GM18951 (cell line): ENCODE measurements around the gene CNTNAP5.

Experiments used
- POLR2A ChIP-seq: IDR thresholded peaks from 4 replicates; pipeline ENCODE4 v1.6.1; 2011; ENCODE audit warnings: mild to moderate bottlenecking; ENCODE audit not compliant: insufficient read length, insufficient read depth; ENCODE audit errors: extremely low read depth
- in situ Hi-C: fragments of 300-500 bp; cut with MboI; formaldehyde crosslinking; loops from one replicate; pipeline ENCODE4 v1.12.0; 2022; ENCODE audit warnings: low sequenced_read_pairs, mixed read lengths, inconsistent platforms; ENCODE audit not compliant: unreplicated experiment

The CNTNAP5 gene

GRCh38 chr2:124213977-124214587 lies 189.0 kb downstream of the CNTNAP5 start:
- in situ Hi-C loops = no loop called here
- TF ChIP-seq POLR2A = no peak

GRCh38 chr2:124246170-124246569 lies 221.1 kb downstream of the CNTNAP5 start:
- no peak for TF ChIP-seq POLR2A
- in situ Hi-C loops = no loop called here

- in situ Hi-C loops = no loop called here
- TF ChIP-seq POLR2A = no peak
Observed at GRCh38 chr2:124248386-124248785, 223.3 kb downstream of the CNTNAP5 start.

- in situ Hi-C loops = no loop called here
- no peak for TF ChIP-seq POLR2A
Observed at GRCh38 chr2:124250433-124250832, 225.3 kb downstream of the CNTNAP5 start.

GRCh38 chr2:124254621-124255020 lies 229.5 kb downstream of the CNTNAP5 start:
- TF ChIP-seq POLR2A = no peak

GRCh38 chr2:124257120-124257519 lies 232.0 kb downstream of the CNTNAP5 start:
- in situ Hi-C loops = no loop called here
- TF ChIP-seq POLR2A = no peak

More at GRCh38 chr2:124254621-124255020, 229.5 kb downstream of the CNTNAP5 start:
- in situ Hi-C loops = no loop called here

- in situ Hi-C loops = no loop called here
- no peak for TF ChIP-seq POLR2A
Observed at GRCh38 chr2:124258140-124258880, 233.2 kb downstream of the CNTNAP5 start.

GRCh38 chr2:124261456-124261855 lies 236.4 kb downstream of the CNTNAP5 start:
- in situ Hi-C loops = no loop called here
- TF ChIP-seq POLR2A = no peak

- in situ Hi-C loops = no loop called here
- TF ChIP-seq POLR2A = no peak
Observed at GRCh38 chr2:124264551-124265091, 239.5 kb downstream of the CNTNAP5 start.

GRCh38 chr2:124267794-124268193 lies 242.7 kb downstream of the CNTNAP5 start:
- in situ Hi-C loops = no loop called here
- no peak for TF ChIP-seq POLR2A

GRCh38 chr2:124269348-124269747 lies 244.3 kb downstream of the CNTNAP5 start:
- TF ChIP-seq POLR2A = no peak
- in situ Hi-C loops = no loop called here

- in situ Hi-C loops = no loop called here
- no peak for TF ChIP-seq POLR2A
Observed at GRCh38 chr2:124272261-124272841, 247.3 kb downstream of the CNTNAP5 start.

- TF ChIP-seq POLR2A = no peak
- in situ Hi-C loops = no loop called here
Observed at GRCh38 chr2:124281541-124281940, 256.5 kb downstream of the CNTNAP5 start.
